ENCODE results near the gene GSG1.

Gene GSG1

GRCh38 chr12:13102461-13103195 lies 839 bp downstream of the GSG1 start:
- Mint-ChIP-seq H3K4me3 (no peak overlapping the region), H3K4me1 (peaks cover 59% of the 10 kb centered on the region), H3K9me3 (no peaks in the 10 kb centered on the region), H3K36me3 (no peaks in the 10 kb centered on the region), H3K27ac (peak overlapping the region; percentile 91), H3K27me3 (no peaks in the 10 kb centered on the region)
- no peak for ATAC-seq

DNA sequence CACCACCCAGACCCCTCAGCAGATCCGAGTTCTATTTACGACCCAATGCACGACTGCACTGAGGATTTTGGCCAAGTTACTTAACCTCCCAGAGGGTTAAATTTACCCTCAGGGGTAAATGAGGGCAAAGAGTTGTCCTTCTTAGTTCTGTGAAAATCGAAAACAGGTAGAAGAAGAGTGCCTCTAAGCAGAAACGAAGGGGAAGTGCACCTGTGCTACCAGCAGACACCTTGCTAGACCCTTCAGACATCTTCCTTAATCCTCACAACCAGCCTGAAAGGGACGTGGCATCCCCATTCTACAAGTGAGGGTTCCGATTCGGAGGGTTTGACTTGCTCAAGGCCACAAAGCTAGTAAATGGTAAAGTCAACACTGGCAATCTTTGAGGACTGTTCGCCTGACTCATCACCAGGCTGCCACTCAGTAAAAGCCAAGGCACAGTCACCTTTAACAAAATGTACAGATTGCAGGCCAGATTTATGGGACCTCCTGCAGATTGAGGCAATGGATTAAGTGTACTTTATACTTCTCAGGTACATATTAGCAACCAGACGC lies 1.6 kb downstream of the GSG1 start:
- H3K4me3 Mint-ChIP-seq = peak overlapping the region; percentile 89
- H3K4me1 Mint-ChIP-seq = peaks cover 67% of the 10 kb centered on the region
- no peaks in the 10 kb centered on the region for H3K9me3 Mint-ChIP-seq
- peak; percentile 2 for ATAC-seq
- no peaks in the 10 kb centered on the region for H3K36me3 Mint-ChIP-seq
- no peaks in the 10 kb centered on the region for H3K27me3 Mint-ChIP-seq
- H3K27ac Mint-ChIP-seq = peak overlapping the region; percentile 91

GRCh38 chr12:13100882-13101769 lies 2.3 kb downstream of the GSG1 start:
- no peaks in the 10 kb centered on the region for H3K36me3 Mint-ChIP-seq
- peak overlapping the region; percentile 89 for H3K4me3 Mint-ChIP-seq
- H3K4me1 Mint-ChIP-seq = peaks cover 68% of the 10 kb centered on the region
- peak; percentile 92 for ATAC-seq
- no peaks in the 10 kb centered on the region for H3K9me3 Mint-ChIP-seq
- peak overlapping the region; percentile 91 for H3K27ac Mint-ChIP-seq
- no peaks in the 10 kb centered on the region for H3K27me3 Mint-ChIP-seq

GRCh38 chr12:13100605-13100881 lies 2.9 kb downstream of the GSG1 start:
- H3K4me1 Mint-ChIP-seq = peaks cover 68% of the 10 kb centered on the region
- peak overlapping the region; percentile 91 for H3K27ac Mint-ChIP-seq
- no peaks in the 10 kb centered on the region for H3K9me3 Mint-ChIP-seq
- H3K36me3 Mint-ChIP-seq = no peaks in the 10 kb centered on the region
- ATAC-seq = no peak
- H3K27me3 Mint-ChIP-seq = no peaks in the 10 kb centered on the region
- peak overlapping the region; percentile 89 for H3K4me3 Mint-ChIP-seq

DNA sequence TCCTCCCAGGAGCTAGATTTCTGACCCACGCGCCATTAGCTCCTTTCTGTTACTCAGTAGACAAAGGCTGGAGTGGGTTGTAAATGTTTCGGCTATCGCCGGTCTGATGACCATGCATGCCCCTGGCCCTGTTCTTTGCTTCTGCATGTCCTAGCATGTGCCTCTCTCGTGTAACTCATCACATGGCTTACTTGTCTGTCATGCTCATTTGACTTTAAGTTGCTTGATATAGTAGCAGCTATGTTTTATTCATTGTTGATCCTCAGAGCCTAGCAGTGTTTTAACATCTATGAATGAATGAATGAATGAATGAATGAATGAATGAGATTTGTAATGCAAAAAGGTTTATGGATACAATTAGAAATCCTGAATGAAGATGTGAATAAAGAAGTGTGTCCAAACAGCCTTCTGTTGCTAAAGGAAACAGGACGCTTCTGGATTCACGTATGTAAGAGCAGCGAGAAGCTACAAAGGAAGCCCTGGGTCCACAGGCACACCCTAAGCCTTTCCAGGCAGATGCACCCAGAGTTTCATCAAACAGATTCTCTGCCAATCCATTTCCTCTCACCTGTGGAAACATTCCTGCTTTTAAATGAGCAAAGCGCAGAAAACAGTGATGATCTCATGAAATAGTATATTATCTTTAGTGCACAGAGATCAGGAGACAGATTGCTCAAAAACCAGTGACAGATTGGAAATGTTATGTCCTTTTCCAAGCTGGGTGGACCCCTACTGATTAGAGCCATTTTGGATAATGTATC lies 3.4 kb downstream of the GSG1 start:
- Mint-ChIP-seq H3K4me1 (peaks cover 69% of the 10 kb centered on the region), H3K27me3 (no peaks in the 10 kb centered on the region), H3K4me3 (peak overlapping the region; percentile 89), H3K27ac (peak overlapping the region; percentile 91), H3K9me3 (no peaks in the 10 kb centered on the region), H3K36me3 (no peaks in the 10 kb centered on the region)
- no peak for ATAC-seq

DNA sequence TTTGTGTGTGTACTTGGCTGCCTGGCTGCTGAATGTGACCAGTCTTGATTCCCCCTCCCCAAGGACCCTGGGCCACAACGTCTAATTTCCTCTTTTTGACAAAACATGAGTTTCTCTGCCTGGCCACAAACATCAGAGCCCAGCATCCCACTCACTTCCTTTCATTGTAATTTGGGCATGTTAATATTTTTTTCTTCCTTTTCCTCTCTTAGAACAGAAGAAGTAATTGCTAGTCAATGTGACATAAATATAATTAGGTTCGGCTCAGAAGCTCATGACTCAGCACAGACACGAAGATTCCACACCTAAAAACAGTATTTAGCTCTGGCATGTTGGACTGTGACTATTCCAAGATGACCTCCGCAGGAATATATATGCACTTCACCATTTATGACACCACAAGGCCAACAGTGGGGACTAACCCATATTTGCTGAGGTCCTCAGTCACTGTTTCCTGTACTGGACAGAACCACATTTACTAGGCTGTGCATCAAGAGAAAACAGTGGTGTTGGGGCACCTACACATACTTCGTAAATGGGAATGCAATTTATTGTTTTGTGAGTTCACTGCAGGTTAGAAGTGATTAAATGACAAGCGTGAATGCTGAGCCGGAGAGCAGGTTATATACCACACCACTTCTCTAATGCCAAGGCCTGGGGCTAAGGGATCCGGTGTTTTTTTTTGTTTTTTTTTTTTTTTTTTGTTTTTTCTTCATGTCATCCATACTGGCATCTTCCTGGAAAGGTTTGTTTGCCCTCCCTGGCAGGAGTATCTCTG lies 4.2 kb downstream of the GSG1 start:
- H3K27me3 Mint-ChIP-seq = no peaks in the 10 kb centered on the region
- peak; percentile 58 for ATAC-seq
- H3K4me3 Mint-ChIP-seq = no peak overlapping the region
- peaks cover 77% of the 10 kb centered on the region for H3K4me1 Mint-ChIP-seq
- H3K9me3 Mint-ChIP-seq = no peaks in the 10 kb centered on the region
- peak overlapping the region; percentile 74 for H3K27ac Mint-ChIP-seq
- H3K36me3 Mint-ChIP-seq = no peaks in the 10 kb centered on the region

DNA sequence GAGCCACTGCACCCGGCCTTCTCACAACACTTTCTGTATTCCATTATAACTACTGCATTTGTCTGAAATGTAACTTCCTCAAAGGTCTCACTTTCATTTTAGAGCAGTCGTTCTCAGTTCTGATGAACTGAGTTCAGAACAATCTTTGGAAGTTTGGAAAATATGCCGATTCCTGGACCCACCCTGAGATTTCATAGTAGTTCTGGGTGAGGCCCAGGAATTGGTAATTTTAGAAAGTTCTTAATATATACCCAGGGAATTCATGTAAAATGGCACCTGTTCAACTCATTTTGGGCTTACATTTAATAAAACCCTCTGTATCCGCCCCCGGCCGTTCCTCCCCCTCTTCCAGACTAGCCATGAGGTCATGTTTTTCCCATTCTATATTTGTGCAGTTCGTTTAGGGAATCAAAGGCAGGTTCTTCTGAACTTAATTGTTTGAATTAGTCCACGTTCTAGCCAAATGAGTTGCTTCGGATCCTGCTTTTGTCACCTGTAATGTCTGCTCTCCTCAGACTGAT lies 5.9 kb downstream of the GSG1 start:
- H3K4me1 Mint-ChIP-seq = peaks cover 78% of the 10 kb centered on the region
- H3K36me3 Mint-ChIP-seq = no peaks in the 10 kb centered on the region
- no peaks in the 10 kb centered on the region for H3K27me3 Mint-ChIP-seq
- H3K4me3 Mint-ChIP-seq = peak overlapping the region; percentile 75
- no peaks in the 10 kb centered on the region for H3K9me3 Mint-ChIP-seq
- ATAC-seq = no peak
- peak overlapping the region; percentile 74 for H3K27ac Mint-ChIP-seq

GRCh38 chr12:13095266-13095995 lies 8.0 kb downstream of the GSG1 start:
- H3K27ac Mint-ChIP-seq = no peak overlapping the region
- no peaks in the 10 kb centered on the region for H3K9me3 Mint-ChIP-seq
- ATAC-seq = no peak
- no peak overlapping the region for H3K4me3 Mint-ChIP-seq
- H3K4me1 Mint-ChIP-seq = peaks cover 73% of the 10 kb centered on the region
- H3K27me3 Mint-ChIP-seq = no peaks in the 10 kb centered on the region
- no peaks in the 10 kb centered on the region for H3K36me3 Mint-ChIP-seq

DNA sequence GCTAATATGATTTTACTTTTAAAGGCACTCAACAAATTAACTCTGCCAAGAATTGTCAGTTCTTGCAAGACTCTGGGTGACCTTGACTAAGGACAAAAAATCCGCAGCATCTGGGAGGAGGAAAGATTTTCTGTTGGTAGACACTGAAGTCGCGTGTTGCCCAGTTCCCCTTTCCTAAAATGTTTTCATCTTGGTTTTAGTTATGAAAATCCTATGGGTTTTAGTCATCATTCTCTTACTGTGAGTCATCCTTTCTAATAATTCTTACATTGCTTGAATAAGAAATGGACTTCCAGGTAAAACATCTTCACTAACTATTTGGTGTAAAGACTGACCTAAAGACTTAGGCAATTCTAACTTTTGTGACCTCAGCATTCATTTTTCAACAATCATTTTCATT lies 9.1 kb downstream of the GSG1 start:
- Mint-ChIP-seq H3K9me3 (no peaks in the 10 kb centered on the region), H3K36me3 (no peaks in the 10 kb centered on the region), H3K27ac (peak overlapping the region; percentile 63), H3K4me3 (no peak overlapping the region), H3K4me1 (peaks cover 73% of the 10 kb centered on the region), H3K27me3 (no peaks in the 10 kb centered on the region)
- ATAC-seq = peak; percentile 48

DNA sequence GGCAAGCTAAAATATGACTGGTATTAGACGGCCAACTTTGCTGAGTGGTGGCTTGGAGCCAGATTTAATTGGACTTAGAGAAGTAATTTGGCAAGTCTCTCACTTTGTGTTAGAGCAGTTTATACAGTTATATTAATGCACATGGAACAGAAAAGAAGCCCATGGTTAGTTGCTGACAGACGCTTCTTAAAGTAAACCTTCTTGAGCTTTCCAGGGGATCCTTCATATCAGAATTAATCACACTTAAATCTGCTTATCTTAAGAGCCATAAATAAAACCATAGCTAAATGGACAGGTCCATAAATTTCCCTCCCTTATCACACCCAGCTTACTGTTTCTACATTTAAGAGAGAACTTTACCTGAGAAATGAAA lies 9.6 kb downstream of the GSG1 start:
- Mint-ChIP-seq H3K4me1 (peaks cover 70% of the 10 kb centered on the region), H3K27me3 (no peaks in the 10 kb centered on the region), H3K36me3 (no peaks in the 10 kb centered on the region), H3K9me3 (no peaks in the 10 kb centered on the region), H3K27ac (peak overlapping the region; percentile 63), H3K4me3 (no peak overlapping the region)
- no peak for ATAC-seq

DNA sequence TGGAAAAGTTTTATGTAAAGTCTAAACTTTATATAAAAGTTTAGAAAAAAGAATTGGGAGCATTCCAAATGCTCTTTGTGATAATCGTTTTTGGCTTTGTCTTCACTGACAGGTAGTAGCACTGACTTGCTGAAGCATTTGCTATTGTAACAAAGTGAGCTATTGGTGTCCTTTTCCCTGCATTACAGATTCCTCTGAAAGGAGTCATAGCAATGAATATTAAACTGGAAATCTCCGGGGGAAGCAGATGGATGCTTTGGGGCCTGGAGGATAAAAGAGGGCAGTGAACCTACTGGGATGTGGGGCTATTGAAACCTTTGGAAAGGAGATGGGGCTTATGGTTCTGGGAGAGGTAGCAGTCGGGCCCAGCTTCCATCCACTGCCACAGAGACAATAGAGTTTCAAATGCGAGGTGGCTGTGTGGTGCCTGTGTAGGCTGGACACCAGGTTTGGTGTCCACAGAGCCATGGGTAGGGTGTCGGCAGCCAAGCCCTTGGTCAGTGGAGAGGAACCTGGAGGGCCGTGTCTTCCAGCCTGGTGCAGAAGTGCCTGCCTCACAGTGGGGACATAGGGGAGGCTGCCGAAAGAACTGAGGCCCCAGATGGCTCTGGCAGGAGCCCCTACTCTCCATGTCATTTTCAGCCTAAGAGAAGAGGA lies 10.1 kb downstream of the GSG1 start:
- peak overlapping the region; percentile 63 for H3K27ac Mint-ChIP-seq
- H3K4me3 Mint-ChIP-seq = no peak overlapping the region
- no peaks in the 10 kb centered on the region for H3K27me3 Mint-ChIP-seq
- H3K9me3 Mint-ChIP-seq = no peaks in the 10 kb centered on the region
- no peak for ATAC-seq
- H3K4me1 Mint-ChIP-seq = peaks cover 64% of the 10 kb centered on the region
- no peaks in the 10 kb centered on the region for H3K36me3 Mint-ChIP-seq

DNA sequence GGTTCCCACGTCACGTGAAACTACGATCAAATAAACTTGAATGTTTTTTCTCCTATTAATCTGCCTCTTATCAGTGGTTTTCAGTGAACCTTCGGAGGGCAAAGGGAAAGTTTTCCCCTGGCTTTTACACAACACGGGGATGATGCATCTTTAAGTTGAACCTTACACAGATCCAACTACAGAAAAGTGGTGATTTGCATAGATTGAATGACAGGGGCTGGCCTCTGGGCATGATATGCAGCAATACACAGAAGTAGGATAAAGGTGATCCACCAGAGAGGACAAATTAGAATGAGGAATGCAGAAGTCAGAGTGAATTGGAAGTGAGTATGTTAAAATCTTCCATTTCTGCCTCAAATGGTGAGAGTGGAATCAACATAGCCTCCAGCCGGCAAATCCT lies 11.6 kb downstream of the GSG1 start:
- Mint-ChIP-seq H3K4me1 (peaks cover 51% of the 10 kb centered on the region), H3K36me3 (peaks cover 2% of the 10 kb centered on the region), H3K27me3 (no peaks in the 10 kb centered on the region), H3K4me3 (no peak overlapping the region), H3K27ac (no peak overlapping the region), H3K9me3 (no peaks in the 10 kb centered on the region)
- no peak for ATAC-seq

DNA sequence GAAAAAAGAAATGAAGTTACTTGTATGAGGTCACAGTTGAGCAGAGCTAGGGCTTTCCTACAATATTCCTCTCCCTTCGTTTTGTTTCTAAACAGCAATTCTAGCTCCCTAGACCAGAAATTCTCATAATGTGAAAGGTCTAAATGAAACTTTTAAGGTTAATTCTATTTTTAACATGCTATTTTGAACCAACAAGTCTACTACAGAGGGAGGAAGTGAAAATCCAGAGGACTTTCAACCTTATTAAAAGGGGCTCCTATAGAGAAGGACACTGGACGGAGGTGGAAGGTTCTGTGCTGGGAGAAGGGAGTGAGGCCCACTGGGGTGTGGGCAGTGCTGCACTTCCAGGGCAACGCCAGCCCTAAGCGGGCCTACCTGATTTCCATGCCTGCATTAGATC lies 13.4 kb downstream of the GSG1 start:
- Mint-ChIP-seq H3K27me3 (no peaks in the 10 kb centered on the region), H3K9me3 (no peaks in the 10 kb centered on the region), H3K27ac (peak overlapping the region; percentile 42), H3K4me3 (peak overlapping the region; percentile 12), H3K4me1 (peaks cover 51% of the 10 kb centered on the region), H3K36me3 (peaks cover 16% of the 10 kb centered on the region)
- peak; percentile 67 for ATAC-seq
